ENCODE results near the gene OR2AT4.

- no peak for TF ChIP-seq CTCF (IDR thresholded peaks at IDR 0.05)
- no peak for TF ChIP-seq POLR2A (IDR thresholded peaks at IDR 0.05)
Observed at GRCh38 chr11:75144716-75145014, 48.0 kb upstream of the OR2AT4 start.

All from lower leg skin (tissue), 3 donors.